Measurements from ENCODE around the gene LMBR1.
"Not testable (repeated sequence)": the region's sequence is repeated elsewhere in the genome, so short reads cannot be mapped to it uniquely, and the experiment has no call there.

The LMBR1 gene

GRCh38 chr7:156922304-156922703 is 29.3 kb upstream of the LMBR1 start:
- H3K4me1 Mint-ChIP-seq, result peaks cover 34% of the 10 kb centered on the region
- peak overlapping the region; percentile 56 for H3K4me3 Mint-ChIP-seq
- not testable (repeated sequence) for H3K9me3 Mint-ChIP-seq; ATAC-seq (replicated peaks; ENCODE audit: extremely low read depth, poor library complexity, severe bottlenecking); DNase-seq (ENCODE audit: low spot score in 2 of 2)
- H3K36me3 Mint-ChIP-seq (ENCODE audit: insufficient read depth), result peaks cover 16% of the 10 kb centered on the region
- H3K27ac Mint-ChIP-seq (ENCODE audit: low read depth), result peak overlapping the region; percentile 89
- peaks cover 35% of the 10 kb centered on the region for H3K27me3 Mint-ChIP-seq

- H3K27me3 Mint-ChIP-seq, result peaks cover 46% of the 10 kb centered on the region
- peaks cover 16% of the 10 kb centered on the region for H3K36me3 Mint-ChIP-seq (ENCODE audit: insufficient read depth)
- not testable (repeated sequence) for ATAC-seq (replicated peaks; ENCODE audit: extremely low read depth, poor library complexity, severe bottlenecking); H3K9me3 Mint-ChIP-seq; H3K4me3 Mint-ChIP-seq; DNase-seq (ENCODE audit: low spot score in 2 of 2)
- peak overlapping the region; percentile 38 for H3K27ac Mint-ChIP-seq (ENCODE audit: low read depth)
- peaks cover 34% of the 10 kb centered on the region for H3K4me1 Mint-ChIP-seq
Measured at GRCh38 chr7:156920487-156921373, 27.7 kb upstream of the LMBR1 start.

- Mint-ChIP-seq H3K4me1 (peaks cover 34% of the 10 kb centered on the region), H3K27me3 (peaks cover 52% of the 10 kb centered on the region), H3K27ac (ENCODE audit: low read depth) (no peak overlapping the region), H3K9me3 (no peaks in the 10 kb centered on the region), H3K36me3 (ENCODE audit: insufficient read depth) (peaks cover 16% of the 10 kb centered on the region), H3K4me3 (no peak overlapping the region)
- no peak for ATAC-seq (replicated peaks; ENCODE audit: extremely low read depth, poor library complexity, severe bottlenecking)
- no peak for DNase-seq (ENCODE audit: low spot score in 2 of 2)
Measured at GRCh38 chr7:156920076-156920475, 27.1 kb upstream of the LMBR1 start.

GRCh38 chr7:156919132-156919713 is 26.2 kb upstream of the LMBR1 start:
- H3K4me1 Mint-ChIP-seq, result peaks cover 29% of the 10 kb centered on the region
- no peak for ATAC-seq (replicated peaks; ENCODE audit: extremely low read depth, poor library complexity, severe bottlenecking)
- no peaks in the 10 kb centered on the region for H3K9me3 Mint-ChIP-seq
- no peak for DNase-seq (ENCODE audit: low spot score in 2 of 2)
- no peak overlapping the region for H3K27ac Mint-ChIP-seq (ENCODE audit: low read depth)
- H3K36me3 Mint-ChIP-seq (ENCODE audit: insufficient read depth), result peaks cover 16% of the 10 kb centered on the region
- H3K4me3 Mint-ChIP-seq, result no peak overlapping the region
- peaks cover 55% of the 10 kb centered on the region for H3K27me3 Mint-ChIP-seq

GRCh38 chr7:156918635-156919034 is 25.7 kb upstream of the LMBR1 start:
- H3K36me3 Mint-ChIP-seq (ENCODE audit: insufficient read depth), result peaks cover 11% of the 10 kb centered on the region
- H3K4me1 Mint-ChIP-seq, result peaks cover 23% of the 10 kb centered on the region
- peaks cover 61% of the 10 kb centered on the region for H3K27me3 Mint-ChIP-seq
- H3K27ac Mint-ChIP-seq (ENCODE audit: low read depth), result no peak overlapping the region
- ATAC-seq (replicated peaks; ENCODE audit: extremely low read depth, poor library complexity, severe bottlenecking) (no peak), DNase-seq (ENCODE audit: low spot score in 2 of 2) (no peak)
- H3K9me3 Mint-ChIP-seq, result no peaks in the 10 kb centered on the region
- H3K4me3 Mint-ChIP-seq, result no peak overlapping the region

GRCh38 chr7:156909574-156910252 is 16.7 kb upstream of the LMBR1 start:
- not testable (repeated sequence) for H3K36me3 Mint-ChIP-seq (ENCODE audit: insufficient read depth); H3K9me3 Mint-ChIP-seq; H3K4me1 Mint-ChIP-seq; DNase-seq (ENCODE audit: low spot score in 2 of 2); H3K4me3 Mint-ChIP-seq; H3K27ac Mint-ChIP-seq (ENCODE audit: low read depth); ATAC-seq (replicated peaks; ENCODE audit: extremely low read depth, poor library complexity, severe bottlenecking)
- H3K27me3 Mint-ChIP-seq, result peaks cover 23% of the 10 kb centered on the region

GRCh38 chr7:156907656-156908055 is 14.7 kb upstream of the LMBR1 start:
- ATAC-seq (replicated peaks; ENCODE audit: extremely low read depth, poor library complexity, severe bottlenecking) (no peak), DNase-seq (ENCODE audit: low spot score in 2 of 2) (no peak)
- H3K9me3 Mint-ChIP-seq, result no peaks in the 10 kb centered on the region
- H3K27ac Mint-ChIP-seq (ENCODE audit: low read depth), result no peak overlapping the region
- H3K4me1 Mint-ChIP-seq, result peaks cover 9% of the 10 kb centered on the region
- H3K27me3 Mint-ChIP-seq, result peaks cover 11% of the 10 kb centered on the region
- H3K36me3 Mint-ChIP-seq (ENCODE audit: insufficient read depth), result peaks cover 3% of the 10 kb centered on the region
- no peak overlapping the region for H3K4me3 Mint-ChIP-seq

- Mint-ChIP-seq H3K27me3 (peaks cover 17% of the 10 kb centered on the region), H3K4me1 (peaks cover 9% of the 10 kb centered on the region), H3K9me3 (no peaks in the 10 kb centered on the region), H3K27ac (ENCODE audit: low read depth) (no peak overlapping the region), H3K36me3 (ENCODE audit: insufficient read depth) (peaks cover 3% of the 10 kb centered on the region), H3K4me3 (no peak overlapping the region)
- DNase-seq (ENCODE audit: low spot score in 2 of 2), result no peak
- no peak for ATAC-seq (replicated peaks; ENCODE audit: extremely low read depth, poor library complexity, severe bottlenecking)
Measured at GRCh38 chr7:156906200-156906649, 13.2 kb upstream of the LMBR1 start.

GRCh38 chr7:156903232-156903909 is 10.4 kb upstream of the LMBR1 start:
- no peak overlapping the region for H3K27ac Mint-ChIP-seq (ENCODE audit: low read depth)
- peaks cover 4% of the 10 kb centered on the region for H3K4me1 Mint-ChIP-seq
- H3K27me3 Mint-ChIP-seq, result peaks cover 32% of the 10 kb centered on the region
- no peak for DNase-seq (ENCODE audit: low spot score in 2 of 2)
- no peaks in the 10 kb centered on the region for H3K9me3 Mint-ChIP-seq
- H3K36me3 Mint-ChIP-seq (ENCODE audit: insufficient read depth), result peaks cover 3% of the 10 kb centered on the region
- H3K4me3 Mint-ChIP-seq, result no peak overlapping the region
- peak; percentile 70 for ATAC-seq (replicated peaks; ENCODE audit: extremely low read depth, poor library complexity, severe bottlenecking)

- H3K27me3 Mint-ChIP-seq, result peaks cover 32% of the 10 kb centered on the region
- H3K9me3 Mint-ChIP-seq; H3K4me3 Mint-ChIP-seq; H3K36me3 Mint-ChIP-seq (ENCODE audit: insufficient read depth); H3K27ac Mint-ChIP-seq (ENCODE audit: low read depth); H3K4me1 Mint-ChIP-seq; ATAC-seq (replicated peaks; ENCODE audit: extremely low read depth, poor library complexity, severe bottlenecking); DNase-seq (ENCODE audit: low spot score in 2 of 2): not testable (repeated sequence)
Measured at GRCh38 chr7:156900093-156900492, 7.1 kb upstream of the LMBR1 start.

GRCh38 chr7:156898938-156899337 is 6.0 kb upstream of the LMBR1 start:
- DNase-seq (ENCODE audit: low spot score in 2 of 2) (no peak), ATAC-seq (replicated peaks; ENCODE audit: extremely low read depth, poor library complexity, severe bottlenecking) (no peak)
- peaks cover 3% of the 10 kb centered on the region for H3K36me3 Mint-ChIP-seq (ENCODE audit: insufficient read depth)
- no peaks in the 10 kb centered on the region for H3K9me3 Mint-ChIP-seq
- no peak overlapping the region for H3K27ac Mint-ChIP-seq (ENCODE audit: low read depth)
- H3K27me3 Mint-ChIP-seq, result peaks cover 32% of the 10 kb centered on the region
- no peak overlapping the region for H3K4me3 Mint-ChIP-seq
- peaks cover 14% of the 10 kb centered on the region for H3K4me1 Mint-ChIP-seq

- peaks cover 30% of the 10 kb centered on the region for H3K27me3 Mint-ChIP-seq
- no peak for DNase-seq (ENCODE audit: low spot score in 2 of 2)
- no peak for ATAC-seq (replicated peaks; ENCODE audit: extremely low read depth, poor library complexity, severe bottlenecking)
- H3K9me3 Mint-ChIP-seq, result no peaks in the 10 kb centered on the region
- H3K4me1 Mint-ChIP-seq, result peaks cover 10% of the 10 kb centered on the region
- H3K4me3 Mint-ChIP-seq, result no peak overlapping the region
- no peak overlapping the region for H3K27ac Mint-ChIP-seq (ENCODE audit: low read depth)
- peaks cover 9% of the 10 kb centered on the region for H3K36me3 Mint-ChIP-seq (ENCODE audit: insufficient read depth)
Measured at GRCh38 chr7:156897673-156898072, 4.7 kb upstream of the LMBR1 start.
